ENCODE measurements around the gene GPRIN2.
"Not testable (repeated sequence)": the region's sequence is repeated elsewhere in the genome, so short reads cannot be mapped to it uniquely, and the experiment has no call there.

DNA sequence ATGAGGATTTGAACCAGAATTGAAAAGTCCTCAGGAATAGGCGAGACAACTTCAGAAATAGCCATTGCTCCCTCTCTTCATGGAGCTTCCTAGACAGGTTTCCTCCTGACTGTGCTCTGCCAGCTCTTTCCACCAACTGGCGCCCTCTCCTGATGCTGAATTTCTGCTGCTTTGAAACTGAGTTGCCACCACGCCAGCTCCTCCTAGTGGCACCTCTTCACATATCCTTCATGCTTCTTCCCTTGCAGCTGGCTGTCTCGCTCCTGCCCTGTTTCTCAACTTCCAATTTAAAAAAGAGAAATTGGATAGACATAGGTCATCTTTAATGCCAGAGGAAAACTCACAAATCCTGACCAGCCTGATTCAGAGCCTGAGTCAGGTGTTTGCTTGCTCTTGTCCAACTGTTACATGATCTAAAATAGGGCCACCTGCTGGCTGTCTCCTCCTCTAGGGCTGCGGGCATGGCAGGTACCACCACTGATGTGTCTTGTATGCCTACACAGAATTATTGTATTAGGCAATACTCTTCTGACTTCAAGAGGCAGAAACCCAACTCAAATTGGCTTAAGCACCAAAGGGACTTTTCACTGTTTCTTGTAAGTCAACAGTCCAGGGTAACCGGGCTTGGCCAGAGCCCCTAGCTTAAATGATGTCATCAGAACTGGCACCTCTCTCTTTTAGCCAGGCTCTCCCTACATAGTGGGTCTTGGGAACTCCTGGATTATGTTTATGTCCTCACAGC lies 9.3 kb upstream of the GPRIN2 start:
- not testable (repeated sequence) for TF ChIP-seq MXI1, EP300 (conservative IDR thresholded peaks at IDR 0.05; ENCODE audit: poor library complexity, severe bottlenecking)

Measured in neural cell (in vitro differentiated cells).